Left colon (tissue), 2 donors: Measurements from ENCODE around the gene TSSK3. TPM values are rescaled to one million over a fixed set of nuclear protein-coding genes. Genes with fewer than 3 reads are reported as not detected.
"Not testable (repeated sequence)": the region's sequence is repeated elsewhere in the genome, so short reads cannot be mapped to it uniquely, and the experiment has no call there.

Experiments
- ATAC-seq: fragments of 200-7000 bp; cut with Tn5 transposase; one replicate; pipeline ENCODE4 v1.9.1; 2020; ENCODE audit warnings: mild to moderate bottlenecking, moderate library complexity
- DNase-seq, 2 donors: peaks; one replicate each; pipeline ENCODE4 v3.0.0-alpha.2; 2020
- intact Hi-C, 2 donors: fragments of 100-400 bp; cut with DNase I in 1 of 2; cut with micrococcal nuclease in 1 of 2; formaldehyde crosslinking; loops; one replicate each; pipeline versions ENCODE4 v1.11.2 to v1.14.0; 2022; cut with DNase I, micrococcal nuclease
- total RNA-seq, 2 donors: library from RNA; stranded (reverse); fragmentation: NEBNext Ultra II Directional; extraction: Animal tissue kit (Norgen Biotek cat#: 25700); gene quantifications; one replicate each; pipeline ENCODE4 v1.2.1, GENCODE V29; 2021
- donor health status: DM: no; HTN: no; CAD: no.
- donor health status: DM: yes; HTN: yes; CAD: no.

Gene TSSK3
- total RNA-seq, 2 donors from 2014 or later: 1.2 to 1.9 TPM

DNA sequence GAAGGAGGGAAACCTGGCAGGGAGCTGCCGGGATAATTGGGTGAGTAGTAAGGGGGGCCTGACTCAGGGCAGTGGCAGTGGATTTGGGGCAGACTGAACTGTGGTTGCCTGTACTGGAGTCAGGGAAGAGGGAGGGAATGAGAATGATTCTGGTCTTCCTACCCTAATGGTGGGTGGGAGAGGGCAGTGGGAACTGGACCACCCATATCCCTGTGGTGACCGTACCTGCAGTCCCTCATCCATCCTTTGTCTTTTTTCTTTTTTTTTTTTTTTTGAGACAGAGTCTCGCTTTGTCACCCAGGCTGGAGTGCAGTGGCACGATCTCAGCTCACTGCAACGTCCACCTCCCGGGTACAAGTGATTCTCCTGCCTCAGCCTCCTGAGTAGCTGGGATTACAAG, 6.6 kb upstream of the TSSK3 start:
- intact Hi-C loops, DNase-seq: not testable (repeated sequence)

DNA sequence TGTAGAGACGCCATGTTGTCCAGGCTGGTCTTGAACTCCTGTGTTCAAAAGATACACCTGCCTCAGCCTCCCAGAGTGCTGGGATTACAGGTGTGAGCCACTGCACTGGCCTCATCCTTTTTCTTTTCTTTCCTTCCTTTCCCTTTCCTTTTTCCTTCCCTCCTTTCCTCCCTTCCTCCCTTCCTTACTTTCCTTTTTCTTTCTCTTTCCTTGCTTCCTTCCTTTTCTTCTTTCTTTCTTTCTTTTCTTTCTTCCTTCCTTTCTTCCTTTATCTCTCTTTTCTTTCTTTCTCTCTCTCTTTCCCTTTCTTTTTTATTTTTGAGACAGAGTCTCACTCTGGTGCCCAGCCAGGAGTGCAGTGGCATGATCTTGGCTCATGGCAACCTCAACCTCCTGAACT, 5.9 kb upstream of the TSSK3 start:
- intact Hi-C loops: no loop called here
- DNase-seq: no peak
- no peak for ATAC-seq

More for the DNA sequence above, 6.6 kb upstream of the TSSK3 start:
- ATAC-seq: not testable (repeated sequence)

DNA sequence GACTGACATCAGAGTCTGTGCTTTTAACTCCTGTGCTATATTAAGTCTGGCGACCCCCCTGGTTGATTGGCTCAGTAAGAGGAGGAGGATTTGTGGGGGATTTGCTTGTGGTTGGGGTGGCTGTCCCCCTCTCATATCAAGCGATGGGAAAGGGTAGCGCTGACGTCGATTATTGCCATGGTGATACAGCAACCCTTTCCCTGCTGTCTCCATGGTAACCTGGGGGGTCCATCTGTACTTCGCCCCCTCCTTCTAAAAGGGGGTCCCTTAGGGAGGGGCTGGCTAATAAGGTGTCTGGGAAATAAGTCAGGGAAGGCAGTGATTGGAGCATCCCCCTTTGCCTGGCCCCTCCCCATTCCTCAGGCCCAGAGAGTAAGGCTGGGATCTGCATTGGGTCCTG, 4.7 kb upstream of the TSSK3 start:
- intact Hi-C loops: no loop called here
- ATAC-seq: no peak
- DNase-seq: no peak

DNA sequence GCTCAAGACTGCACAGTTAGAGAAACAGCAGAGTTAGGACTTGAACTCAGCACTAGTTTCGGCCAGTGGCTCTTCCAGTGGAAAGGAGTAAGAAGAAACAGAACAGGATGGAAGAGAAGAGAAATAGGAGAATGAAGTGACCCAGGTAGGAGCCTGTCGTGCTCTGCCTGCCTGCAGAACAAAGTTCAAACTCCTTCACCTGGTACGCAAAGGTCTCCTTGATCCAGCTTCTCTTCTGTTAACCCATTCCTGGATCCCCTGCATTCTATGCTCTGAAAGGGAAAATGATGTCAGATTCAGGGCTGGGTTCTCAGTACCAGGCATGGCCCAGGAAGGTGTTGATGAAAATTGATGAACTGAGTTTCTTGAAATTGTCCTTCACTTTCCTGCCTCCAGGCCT, 3.9 kb upstream of the TSSK3 start:
- DNase-seq: no peak
- ATAC-seq: no peak
- intact Hi-C loops: no loop called here

DNA sequence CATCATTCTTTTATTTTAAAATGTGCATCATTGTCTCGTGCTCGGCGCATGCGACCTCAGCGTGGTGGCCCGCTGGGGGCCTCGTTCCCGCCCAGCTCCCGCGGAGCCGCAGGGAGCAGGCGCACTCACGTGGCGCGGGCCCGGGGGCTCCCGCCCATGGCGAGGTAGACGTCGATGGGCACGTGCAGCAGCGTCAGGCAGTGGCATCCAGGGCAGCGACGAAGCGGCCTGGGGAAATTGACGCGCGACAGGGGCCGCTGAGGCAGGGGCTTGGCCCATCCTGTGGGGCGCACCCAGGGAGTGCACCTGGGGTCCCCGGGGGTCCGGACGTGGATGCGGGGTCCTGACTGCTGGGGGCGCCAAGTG, 1.0 kb upstream of the TSSK3 start:
- ATAC-seq (no peak), DNase-seq (no peak)
- intact Hi-C loops: no loop called here

GRCh38 chr1:32361674-32362473, 465 bp upstream of the TSSK3 start:
- peak; percentile 74 for ATAC-seq
- DNase-seq: peak in 1 of 2 donors; percentile 56
- intact Hi-C loops: no loop called here

DNA sequence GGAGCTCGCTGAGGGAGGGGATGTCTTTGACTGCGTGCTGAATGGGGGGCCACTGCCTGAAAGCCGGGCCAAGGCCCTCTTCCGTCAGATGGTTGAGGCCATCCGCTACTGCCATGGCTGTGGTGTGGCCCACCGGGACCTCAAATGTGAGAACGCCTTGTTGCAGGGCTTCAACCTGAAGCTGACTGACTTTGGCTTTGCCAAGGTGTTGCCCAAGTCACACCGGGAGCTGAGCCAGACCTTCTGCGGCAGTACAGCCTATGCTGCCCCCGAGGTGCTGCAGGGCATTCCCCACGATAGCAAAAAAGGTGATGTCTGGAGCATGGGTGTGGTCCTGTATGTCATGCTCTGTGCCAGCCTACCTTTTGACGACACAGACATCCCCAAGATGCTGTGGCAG, 1.4 kb downstream of the TSSK3 start:
- ATAC-seq: no peak

DNA sequence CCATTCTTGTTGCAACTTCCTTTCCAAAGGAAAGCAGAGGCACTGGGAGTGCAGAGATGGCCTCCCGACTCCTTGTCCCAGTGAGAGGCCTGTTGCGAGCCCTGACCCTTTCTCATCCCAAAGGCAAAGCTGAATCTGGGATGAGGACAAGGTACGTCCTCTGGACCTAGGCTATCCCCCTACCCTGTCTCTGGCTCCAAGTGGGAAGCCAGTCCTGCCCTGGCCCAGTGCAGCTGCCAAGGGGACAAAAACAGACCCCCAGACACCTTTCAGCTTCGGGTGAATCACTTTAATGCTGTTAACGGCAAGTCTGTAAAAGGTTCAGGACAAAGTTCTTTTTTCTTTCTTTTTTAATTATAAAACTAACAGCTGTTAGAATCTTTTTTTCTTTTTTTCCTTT, 2.5 kb downstream of the TSSK3 start:
- no peak for ATAC-seq
- DNase-seq: no peak
- intact Hi-C loops: no loop called here

More for the DNA sequence above, 1.4 kb downstream of the TSSK3 start:
- intact Hi-C loops: no loop called here
- no peak for DNase-seq

DNA sequence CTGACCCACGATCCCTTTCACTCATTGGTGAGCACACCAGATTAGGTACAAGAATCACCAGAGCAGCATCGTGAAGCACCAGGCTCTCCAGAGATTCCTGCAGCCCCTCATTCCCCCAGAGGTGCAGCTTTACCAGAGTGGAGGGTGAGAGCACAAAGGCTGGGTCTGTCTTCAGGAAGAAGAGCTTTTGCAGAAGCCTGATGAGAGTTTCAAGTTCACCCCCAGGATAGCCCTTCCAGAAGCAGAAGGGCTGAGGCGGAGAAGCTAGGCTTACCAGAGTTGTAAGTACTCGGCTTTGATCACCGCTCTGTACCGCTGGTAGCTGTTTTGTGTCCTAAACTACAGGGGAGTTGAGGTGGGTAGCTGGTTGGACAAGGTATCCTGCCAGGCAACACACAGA, 3.1 kb downstream of the TSSK3 start:
- DNase-seq (no peak), ATAC-seq (no peak)
- intact Hi-C loops: no loop called here

DNA sequence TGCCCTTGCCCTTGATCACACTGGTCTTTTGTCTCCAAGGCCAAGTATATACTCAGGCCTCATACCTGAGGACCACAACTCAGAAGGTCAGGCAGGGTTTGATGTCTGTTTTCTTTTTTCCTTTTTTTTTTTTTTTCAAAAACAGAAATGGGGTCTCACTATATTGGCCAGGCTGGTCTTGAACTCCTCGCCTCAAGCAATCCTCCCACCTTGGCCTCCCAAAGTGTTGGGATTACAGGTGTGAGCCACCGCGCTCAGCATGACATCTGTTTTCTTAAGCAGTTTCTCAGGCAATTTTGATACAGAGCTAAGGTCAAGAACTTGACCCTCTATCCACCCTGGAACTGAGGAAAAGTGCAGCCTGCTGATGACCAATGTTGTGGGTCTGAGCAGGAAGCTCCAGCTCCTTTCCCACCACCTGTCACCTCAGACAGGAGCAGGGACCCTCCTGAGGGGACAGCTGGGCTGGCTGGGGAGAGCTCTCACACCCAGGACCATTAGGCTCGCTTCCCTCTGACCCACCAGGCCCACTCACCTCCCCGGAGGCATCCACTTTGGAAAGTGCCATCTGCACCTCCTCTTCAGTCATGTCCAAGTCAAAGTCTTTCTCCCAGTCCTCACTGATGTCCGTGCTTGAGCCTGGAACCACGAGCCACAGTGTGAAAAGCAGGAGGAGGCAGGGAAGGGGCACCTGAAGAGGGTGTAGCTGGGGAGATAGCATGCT, 5.7 kb downstream of the TSSK3 start:
- ATAC-seq (no peak), DNase-seq (no peak)
- intact Hi-C loops: no loop called here

DNA sequence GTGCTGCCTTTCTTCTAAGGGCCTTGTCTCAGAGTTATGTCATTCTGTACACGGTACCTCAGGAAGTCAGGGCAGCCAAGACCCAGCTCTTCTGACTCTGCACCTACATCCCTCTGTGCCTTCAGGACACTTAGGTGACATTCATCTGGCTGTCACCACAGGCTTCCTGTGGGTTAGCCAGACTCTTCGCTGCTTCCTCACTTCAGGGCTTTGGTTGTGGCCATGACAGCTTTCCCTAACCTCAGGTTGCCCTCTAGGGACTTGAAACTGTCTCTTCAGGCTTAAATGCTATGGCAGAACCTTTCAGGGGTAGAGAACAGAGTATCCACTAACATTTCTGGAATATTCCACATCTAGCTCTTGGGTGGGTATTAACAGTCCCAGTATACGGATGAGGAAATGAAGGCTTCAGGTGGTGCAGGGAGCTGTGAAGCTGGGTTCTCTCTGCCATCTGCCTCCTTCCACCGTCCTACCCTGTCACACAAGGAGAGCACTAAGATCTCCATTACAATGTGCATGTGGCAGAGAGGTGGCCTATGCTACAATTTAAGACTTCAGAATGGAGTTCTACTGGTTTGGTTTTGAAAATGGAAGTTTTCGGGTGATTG, 9.9 kb downstream of the TSSK3 start:
- intact Hi-C loops: no loop called here
- ATAC-seq: peak; percentile 35
- DNase-seq: no peak

GRCh38 chr1:32373996-32374592, 11.8 kb downstream of the TSSK3 start:
- ATAC-seq: no peak

GRCh38 chr1:32376199-32376598, 13.9 kb downstream of the TSSK3 start:
- ATAC-seq (no peak), DNase-seq (no peak)
- intact Hi-C loops: no loop called here

More at GRCh38 chr1:32373996-32374592, 11.8 kb downstream of the TSSK3 start:
- no peak for DNase-seq
- intact Hi-C loops: no loop called here

GRCh38 chr1:32377541-32378220, 15.3 kb downstream of the TSSK3 start:
- intact Hi-C loops: no loop called here
- DNase-seq (no peak), ATAC-seq (no peak)

DNA sequence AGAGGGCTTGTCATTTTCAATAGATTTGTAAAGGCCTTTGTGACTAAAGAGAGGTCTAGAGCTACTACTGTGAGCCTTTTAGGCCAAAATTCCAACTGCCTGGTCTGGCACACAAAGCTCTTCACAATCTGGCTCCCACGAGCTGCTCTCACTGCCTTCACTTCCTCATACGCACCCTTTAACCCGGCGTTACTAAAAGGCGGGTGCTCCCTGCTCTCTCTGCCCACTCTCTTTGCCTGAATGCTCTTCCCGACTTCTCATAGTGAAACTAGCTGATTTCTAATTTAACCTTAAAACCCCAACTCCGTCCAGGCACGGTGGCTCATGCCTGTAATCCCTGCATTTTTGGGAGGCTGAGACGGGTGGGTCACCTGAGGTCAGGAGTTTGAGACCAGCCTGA, 17.7 kb downstream of the TSSK3 start:
- DNase-seq: no peak
- intact Hi-C loops: no loop called here
- ATAC-seq: no peak

DNA sequence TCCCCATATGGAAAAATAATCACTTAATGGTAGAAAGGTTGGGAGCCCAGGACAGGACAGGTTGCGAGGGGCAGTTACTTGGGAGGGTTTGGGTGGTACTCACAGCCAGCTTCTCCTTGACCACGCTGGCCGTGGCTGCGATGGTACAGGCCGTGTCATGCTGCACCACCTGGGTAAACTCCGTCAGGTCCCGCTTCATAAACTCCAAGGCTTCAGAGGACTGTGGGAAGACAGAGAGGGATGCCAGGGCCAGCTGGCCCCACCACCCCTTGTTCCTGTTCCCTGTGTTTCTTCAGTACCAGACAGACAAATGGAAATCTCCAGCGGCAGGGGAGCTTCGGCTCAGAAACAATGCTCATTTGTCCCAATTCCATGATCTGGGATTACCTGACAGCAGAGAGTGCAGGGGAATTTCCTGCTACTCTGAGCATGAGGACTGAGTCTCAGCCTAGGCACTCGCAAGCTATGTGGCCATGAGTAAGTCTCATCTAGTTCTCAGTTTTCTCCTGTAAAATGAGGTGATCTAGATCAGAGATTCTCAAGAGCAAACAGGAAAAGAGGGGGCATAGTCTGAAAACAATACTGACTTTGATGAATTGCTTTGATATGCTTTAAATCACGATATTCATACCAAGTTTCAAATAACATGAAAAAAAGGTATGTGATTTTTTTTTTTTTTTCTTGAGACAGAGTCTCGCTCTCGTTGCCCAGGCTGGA, 24.5 kb downstream of the TSSK3 start:
- DNase-seq: no peak
- no peak for ATAC-seq
- intact Hi-C loops: no loop called here

GRCh38 chr1:32388641-32389040, 26.3 kb downstream of the TSSK3 start:
- intact Hi-C loops: no loop called here
- ATAC-seq: no peak
- no peak for DNase-seq
